K562 treated with DMSO at 1 percent for 48 hours (cell line): Measurements from ENCODE around the gene FZD8. TPM values are rescaled to one million over a fixed set of nuclear protein-coding genes. Genes with fewer than 3 reads are reported as not detected.

Experiments used
- total RNA-seq: library from RNA; unstranded; fragments of 300-600 nt; gene quantifications from 2 replicates; pipeline ENCODE4 v1.2.3, GENCODE V29; 2022; ENCODE audit warnings: low replicate concordance; ENCODE audit errors: extremely low read depth

Gene FZD8
- not detected in 2 replicates for total RNA-seq

GRCh38 chr10:35642035-35642792 lies at the start of gene FZD8:
TSS of gene FZD8 (minus strand) at chr10:35642296. CDS start at chr10:35641429, 867 bp downstream.

GRCh38 chr10:35605191-35605590 lies 36.9 kb downstream of the FZD8 start, which contains the start of gene GJD4:
TSS of gene GJD4 (plus strand) at chr10:35605341. CDS start at chr10:35605568, 227 bp downstream.

Other genes with a start within 250 kb of the FZD8 start
- gene GJD4, start 37.0 kb downstream of the FZD8 start, total RNA-seq = not detected in 2 replicates